Gastrocnemius medialis (tissue), 4 donors: Measurements from ENCODE around the gene CIAPIN1. TPM values are rescaled to one million over a fixed set of nuclear protein-coding genes. Genes with fewer than 3 reads are reported as not detected.

Experiments
- ATAC-seq, 2 donors: fragments of 150-250 bp; one replicate each; pipeline ENCODE4 v1.9.1; 2016
- DNase-seq, 2 donors: peaks; one replicate each; pipeline ENCODE4 v3.0.0-alpha.2; 2019
- H3K27ac ChIP-seq, 4 donors: fragments of 200-600 bp; sonication (generic); 1 replicate in 1 of 4; 2 replicates in 3 of 4; pipeline ENCODE4 v1.5.1; 2016 to 2018; ENCODE audit warnings: mild to moderate bottlenecking in 2 of 4, moderate library complexity in 1 of 4
- H3K27me3 ChIP-seq, 3 donors: fragments of 200-600 bp; sonication (generic) in 2 of 3; 1 replicate in 1 of 3; 2 replicates in 2 of 3; pipeline versions ENCODE4 v1.5.1 to v1.6.0; 2016 to 2019; ENCODE audit warnings: mild to moderate bottlenecking in 1 of 3, moderate library complexity in 1 of 3
- H3K36me3 ChIP-seq, 2 donors: fragments of 200-600 bp; sonication (generic) in 1 of 2; one replicate each; pipeline ENCODE4 v1.5.1; 2017 to 2018
- H3K4me1 ChIP-seq, 2 donors: fragments of 200-600 bp; sonication (generic) in 1 of 2; one replicate each; pipeline ENCODE4 v1.5.1; 2016 to 2017; ENCODE audit warnings: mild to moderate bottlenecking in 2 of 2
- H3K4me3 ChIP-seq, 4 donors: fragments of 200-600 bp; sonication (generic) in 3 of 4; 1 replicate in 1 of 4; 2 replicates in 3 of 4; pipeline ENCODE4 v1.5.1; 2016 to 2019; ENCODE audit warnings: mild to moderate bottlenecking in 2 of 4
- H3K9me3 ChIP-seq, 3 donors: fragments of 200-600 bp; sonication (generic) in 2 of 3; 1 replicate in 1 of 3; 2 replicates in 2 of 3; pipeline ENCODE4 v1.5.1; 2016 to 2019
- POLR2A ChIP-seq, 2 donors: fragments of 450-650 bp; IDR thresholded peaks; one replicate each; pipeline ENCODE4 v1.6.1; 2017; ENCODE audit warnings: antibody characterized with exemption in 2 of 2, mild to moderate bottlenecking in 2 of 2, moderate library complexity in 2 of 2
- in situ Hi-C, 4 donors: fragments of 200-750 bp; cut with MboI; loops; one replicate each; pipeline versions ENCODE4 v1.15.0 to v1.8.0; 2017; ENCODE audit warnings: low sequenced_read_pairs in 4 of 4
- intact Hi-C: fragments of 100-400 bp; cut with DNase I; formaldehyde crosslinking; loops from one replicate; pipeline ENCODE4 v1.15.1; 2023; ENCODE audit warnings: low total_unique reads
- total RNA-seq, 4 donors: library from RNA; depleted of rRNA; stranded (reverse); fragments of >200 nt; gene quantifications; one replicate each; pipeline versions ENCODE4 v1.1.0 to v1.2.3, GENCODE V29; 2016
- TF ChIP-seq, protein P1 (sequence below), 5 experiments: fragments of 450-650 bp in 3 of 5; fragments of 200-600 bp in 2 of 5; sonication (generic) in 2 of 5; IDR thresholded peaks in 4 of 5; conservative IDR thresholded peaks in 1 of 5; 1 replicate in 4 of 5; 2 replicates in 1 of 5; pipeline ENCODE4 v1.5.1; 2016 to 2019; ENCODE audit warnings: antibody characterized with exemption in 5 of 5, mild to moderate bottlenecking in 3 of 5, moderate library complexity in 3 of 5

The CIAPIN1 gene
- total RNA-seq, 4 donors from 2014 or later: 31.0 to 38.8 (median 37.9) TPM

DNA sequence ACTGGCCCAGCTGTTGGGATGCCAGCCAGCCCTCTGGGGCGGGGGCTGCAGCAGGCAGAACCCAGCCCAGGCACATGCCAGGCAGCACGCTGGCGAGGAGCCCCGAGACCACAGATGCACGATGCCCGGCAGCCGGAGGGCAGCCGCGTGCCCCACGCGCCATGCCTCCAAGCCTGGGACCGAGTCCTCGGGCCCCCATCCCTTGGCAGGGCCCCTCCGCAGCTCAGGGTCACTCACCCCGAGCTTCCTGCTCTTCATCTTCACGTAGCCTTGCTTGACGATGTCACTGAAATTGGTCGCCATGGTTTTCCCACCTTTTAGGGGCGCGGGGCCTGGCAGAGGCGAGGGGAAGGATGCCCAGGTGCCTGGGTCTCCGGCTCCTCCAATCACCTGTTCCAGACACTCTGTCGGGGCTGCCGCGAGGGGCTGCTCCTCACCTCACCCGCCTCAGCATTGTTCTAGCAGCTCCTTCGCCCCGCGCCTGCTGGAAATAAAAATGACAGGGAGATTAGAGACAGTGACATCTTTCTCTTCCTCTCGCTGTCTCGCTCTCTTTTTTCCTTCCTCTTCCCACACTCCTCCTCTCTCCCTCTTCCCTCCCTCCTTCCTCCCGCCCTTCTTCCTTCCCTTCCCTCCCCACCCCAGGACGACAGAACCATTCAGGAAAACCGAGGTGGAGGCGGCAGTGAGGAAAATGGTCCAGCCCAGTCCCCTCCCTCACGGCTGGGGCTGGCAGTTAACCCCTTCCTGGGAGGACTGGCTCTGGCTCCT lies 32.2 kb upstream of the CIAPIN1 start:
- intact Hi-C loops: no loop called here
- Histone ChIP-seq H3K27me3 (peaks cover 0 to 4% (median 0%) of the 10 kb centered on the region in 3 donors), H3K36me3 (no peaks in the 10 kb centered on the region), H3K4me1 (peaks cover 0 to 6% of the 10 kb centered on the region in 2 donors), H3K27ac (peak overlapping the region; percentile 18 to 58 (median 46)), H3K4me3 (peak overlapping the region; percentile 35 to 47 (median 39)), H3K9me3 (no peaks in the 10 kb centered on the region)
- in situ Hi-C loops: no loop called here
- ATAC-seq: no peak
- TF ChIP-seq, protein P1, sequence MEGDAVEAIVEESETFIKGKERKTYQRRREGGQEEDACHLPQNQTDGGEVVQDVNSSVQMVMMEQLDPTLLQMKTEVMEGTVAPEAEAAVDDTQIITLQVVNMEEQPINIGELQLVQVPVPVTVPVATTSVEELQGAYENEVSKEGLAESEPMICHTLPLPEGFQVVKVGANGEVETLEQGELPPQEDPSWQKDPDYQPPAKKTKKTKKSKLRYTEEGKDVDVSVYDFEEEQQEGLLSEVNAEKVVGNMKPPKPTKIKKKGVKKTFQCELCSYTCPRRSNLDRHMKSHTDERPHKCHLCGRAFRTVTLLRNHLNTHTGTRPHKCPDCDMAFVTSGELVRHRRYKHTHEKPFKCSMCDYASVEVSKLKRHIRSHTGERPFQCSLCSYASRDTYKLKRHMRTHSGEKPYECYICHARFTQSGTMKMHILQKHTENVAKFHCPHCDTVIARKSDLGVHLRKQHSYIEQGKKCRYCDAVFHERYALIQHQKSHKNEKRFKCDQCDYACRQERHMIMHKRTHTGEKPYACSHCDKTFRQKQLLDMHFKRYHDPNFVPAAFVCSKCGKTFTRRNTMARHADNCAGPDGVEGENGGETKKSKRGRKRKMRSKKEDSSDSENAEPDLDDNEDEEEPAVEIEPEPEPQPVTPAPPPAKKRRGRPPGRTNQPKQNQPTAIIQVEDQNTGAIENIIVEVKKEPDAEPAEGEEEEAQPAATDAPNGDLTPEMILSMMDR (IDR thresholded peaks at IDR 0.05 in 4 of 5, conservative IDR thresholded peaks at IDR 0.05 in 1 of 5): no peak
- no peak for TF ChIP-seq POLR2A (IDR thresholded peaks at IDR 0.05)
- DNase-seq: no peak

DNA sequence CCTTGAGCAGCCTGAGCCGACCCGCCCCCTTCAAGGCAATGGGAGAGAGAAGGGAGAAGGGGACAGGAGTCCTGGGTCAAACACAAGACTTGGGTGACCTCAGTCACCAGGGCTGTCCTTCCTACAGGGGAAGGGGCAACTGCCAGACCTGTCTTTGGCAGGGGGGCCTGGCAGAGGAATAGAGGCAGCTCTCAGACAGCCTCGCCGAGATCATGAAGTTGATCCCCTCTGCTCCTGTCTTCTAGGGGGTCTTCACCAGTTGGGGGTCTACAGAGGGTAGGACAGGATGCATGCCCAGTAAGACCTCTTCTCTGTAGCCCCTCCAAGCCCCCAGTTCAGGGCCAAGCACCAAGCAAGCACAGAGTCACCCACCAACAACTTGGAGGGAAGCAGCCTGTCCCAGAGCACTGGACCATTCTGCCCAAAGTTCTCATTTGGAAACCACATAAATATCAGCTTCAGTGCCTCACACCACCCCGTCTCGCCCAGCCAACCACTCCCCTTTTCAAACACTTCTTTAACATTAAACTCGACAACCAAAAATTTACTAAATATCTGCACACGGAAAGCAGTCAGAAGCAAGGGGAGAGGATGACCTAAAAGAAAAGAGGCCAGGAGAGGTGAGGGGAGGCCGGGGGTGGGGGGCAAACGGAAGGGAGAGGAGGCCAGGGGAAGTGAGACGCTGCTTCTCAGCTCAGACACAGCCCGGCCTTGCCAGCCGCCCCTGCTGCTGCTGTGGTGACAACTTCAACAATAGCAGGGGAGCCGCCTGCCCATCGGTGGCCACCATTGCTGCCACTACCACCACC lies 31.4 kb upstream of the CIAPIN1 start:
- in situ Hi-C loops: no loop called here
- Histone ChIP-seq H3K9me3 (no peaks in the 10 kb centered on the region), H3K4me1 (peaks cover 0 to 6% of the 10 kb centered on the region in 2 donors), H3K36me3 (no peaks in the 10 kb centered on the region), H3K4me3 (peak overlapping the region; percentile 35 to 47 (median 39)), H3K27ac (peak overlapping the region in 1 of 4 donors; percentile 18), H3K27me3 (peaks cover 0 to 4% (median 0%) of the 10 kb centered on the region in 3 donors)
- ATAC-seq (no peak), DNase-seq (no peak)
- TF ChIP-seq, protein P1 (IDR thresholded peaks at IDR 0.05 in 4 of 5, conservative IDR thresholded peaks at IDR 0.05 in 1 of 5): no peak
- TF ChIP-seq POLR2A (IDR thresholded peaks at IDR 0.05): no peak
- intact Hi-C loops: no loop called here

DNA sequence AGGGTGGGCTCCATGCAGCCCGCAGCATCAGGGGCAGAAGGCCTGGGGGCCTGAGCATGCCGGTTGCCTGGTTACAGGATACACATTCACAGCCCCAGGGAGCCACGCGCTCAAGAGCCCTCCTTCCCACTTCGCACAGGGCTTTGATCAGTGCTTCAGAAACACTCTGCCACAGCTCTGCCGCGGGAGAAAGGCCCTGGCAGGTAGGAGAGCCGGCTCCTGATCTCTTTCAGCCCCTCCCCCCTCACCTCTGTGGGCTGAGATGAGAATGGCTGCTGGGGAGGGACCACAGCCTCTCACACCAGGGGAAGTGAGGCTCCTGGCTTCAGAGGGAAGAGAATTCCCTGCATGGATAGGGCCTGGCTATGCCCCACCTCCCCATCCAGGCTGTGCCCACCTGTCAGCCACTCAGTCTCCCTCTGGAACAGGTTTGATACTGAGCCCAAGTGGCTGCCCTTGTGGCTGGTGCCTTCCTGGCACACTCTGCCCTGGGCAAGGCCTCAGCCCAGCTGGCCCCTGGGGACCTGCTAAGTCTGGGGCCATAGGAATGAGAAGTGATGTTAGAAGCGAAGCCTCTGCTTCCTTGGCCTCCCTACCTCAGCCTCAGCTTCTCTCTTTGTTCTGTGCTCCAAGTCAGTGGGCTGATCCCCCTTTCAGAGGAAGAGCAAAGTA lies 30.5 kb upstream of the CIAPIN1 start:
- Histone ChIP-seq H3K36me3 (no peaks in the 10 kb centered on the region), H3K9me3 (no peaks in the 10 kb centered on the region), H3K27ac (no peak overlapping the region), H3K4me1 (peaks cover 0 to 6% of the 10 kb centered on the region in 2 donors), H3K27me3 (peaks cover 0 to 4% (median 0%) of the 10 kb centered on the region in 3 donors), H3K4me3 (no peak overlapping the region)
- ATAC-seq (no peak), DNase-seq (no peak)
- TF ChIP-seq, protein P1 (IDR thresholded peaks at IDR 0.05 in 4 of 5, conservative IDR thresholded peaks at IDR 0.05 in 1 of 5): no peak
- no peak for TF ChIP-seq POLR2A (IDR thresholded peaks at IDR 0.05)
- in situ Hi-C loops (no loop called here), intact Hi-C loops (no loop called here)

DNA sequence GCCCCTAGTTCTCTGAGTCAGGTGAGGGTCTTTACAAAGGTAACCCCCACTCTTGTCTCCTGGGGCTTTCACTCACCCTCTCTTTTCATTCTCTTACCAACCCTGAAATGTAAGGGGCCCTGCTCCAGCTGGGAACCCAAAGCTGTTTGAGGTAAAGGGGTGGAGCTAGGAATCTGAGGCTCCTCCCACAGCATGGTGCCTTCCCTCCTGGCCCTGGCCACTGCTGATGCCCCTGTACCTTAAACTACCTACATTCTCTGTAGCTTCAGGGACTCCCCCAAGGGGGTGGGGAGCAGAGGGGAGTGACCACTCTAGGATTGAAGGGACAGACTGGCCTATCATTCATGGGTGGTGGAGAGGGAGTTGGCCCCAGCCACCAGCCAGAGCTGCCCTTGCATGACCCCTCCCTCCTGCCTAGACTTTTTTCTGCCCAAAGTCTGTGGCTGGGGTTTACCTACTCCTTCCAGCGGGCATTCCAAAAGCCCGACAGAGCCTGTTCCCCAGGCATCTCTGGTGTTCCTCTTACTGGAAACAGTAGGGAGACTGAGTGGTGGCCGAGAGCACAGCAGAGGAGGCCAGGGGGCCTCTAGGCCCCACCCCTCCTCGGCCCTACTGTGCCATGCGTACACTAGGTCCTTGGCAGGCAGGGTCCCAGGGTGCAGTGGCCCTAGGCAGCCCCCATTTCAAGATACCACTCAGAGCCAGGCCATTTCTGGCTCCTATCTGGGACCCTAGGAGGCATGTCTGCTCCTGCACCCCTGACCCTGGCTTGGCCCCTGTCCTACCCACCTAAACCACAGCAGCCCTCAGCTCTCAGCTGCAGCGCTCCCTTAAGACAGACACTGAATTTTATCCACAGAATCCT lies 29.6 kb upstream of the CIAPIN1 start:
- no peak overlapping the region for H3K4me3 ChIP-seq
- ATAC-seq (no peak), DNase-seq (no peak)
- H3K36me3 ChIP-seq: peaks cover 0 to 7% of the 10 kb centered on the region in 2 donors
- intact Hi-C loops: no loop called here
- H3K27me3 ChIP-seq: peaks cover 0 to 4% (median 0%) of the 10 kb centered on the region in 3 donors
- H3K4me1 ChIP-seq: peaks cover 0 to 6% of the 10 kb centered on the region in 2 donors
- TF ChIP-seq, protein P1 (IDR thresholded peaks at IDR 0.05 in 4 of 5, conservative IDR thresholded peaks at IDR 0.05 in 1 of 5): no peak
- no peak for TF ChIP-seq POLR2A (IDR thresholded peaks at IDR 0.05)
- no peaks in the 10 kb centered on the region for H3K9me3 ChIP-seq
- in situ Hi-C loops: no loop called here
- no peak overlapping the region for H3K27ac ChIP-seq
